Activated CD4-positive, alpha-beta T cell treated with anti-CD3 and anti-CD28 coated beads for 48 hours (primary cell): ENCODE data around the gene TMEM92.
A peak's percentile ranks its signal among the peaks of the same experiment; 100 is the strongest.
"Not testable (repeated sequence)": the region's sequence is repeated elsewhere in the genome, so short reads cannot be mapped to it uniquely, and the experiment has no call there.

Source experiments
- DNase-seq: peaks from one replicate; pipeline ENCODE4 v3.0.0-alpha.2; 2020

TMEM92 gene

GRCh38 chr17:50276588-50277356 lies 2.5 kb downstream of the TMEM92 start:
- no peak for DNase-seq

- DNase-seq: no peak
Measured at GRCh38 chr17:50277357-50277754, 3.1 kb downstream of the TMEM92 start.

DNA sequence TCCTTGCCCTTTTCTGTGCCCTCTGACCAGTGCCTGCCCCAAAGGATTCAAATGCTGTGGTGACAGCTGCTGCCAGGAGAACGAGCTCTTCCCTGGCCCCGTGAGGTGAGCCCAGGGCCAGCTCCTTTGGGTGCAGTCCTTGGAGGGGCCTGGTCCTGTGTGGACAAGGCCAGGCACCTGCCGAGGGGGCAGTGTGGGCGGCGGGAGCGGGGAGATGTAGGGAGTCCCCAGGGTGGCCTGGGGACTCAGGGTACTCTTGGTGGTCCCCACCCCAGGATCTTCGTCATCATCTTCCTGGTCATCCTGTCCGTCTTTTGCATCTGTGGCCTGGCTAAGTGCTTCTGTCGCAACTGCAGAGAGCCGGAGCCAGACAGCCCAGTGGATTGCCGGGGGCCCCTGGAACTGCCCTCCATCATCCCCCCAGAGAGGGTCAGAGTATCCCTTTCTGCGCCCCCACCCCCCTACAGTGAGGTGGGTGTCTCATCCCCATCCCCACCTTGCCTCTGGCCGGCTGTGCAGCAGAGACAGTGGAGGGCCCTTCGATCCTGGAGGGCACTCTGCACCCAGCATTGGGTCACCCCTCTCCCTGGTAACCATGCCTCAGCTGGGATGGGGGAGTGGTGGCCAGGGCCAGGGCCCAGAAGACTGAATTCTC lies 4.4 kb downstream of the TMEM92 start:
- DNase-seq: no peak

DNA sequence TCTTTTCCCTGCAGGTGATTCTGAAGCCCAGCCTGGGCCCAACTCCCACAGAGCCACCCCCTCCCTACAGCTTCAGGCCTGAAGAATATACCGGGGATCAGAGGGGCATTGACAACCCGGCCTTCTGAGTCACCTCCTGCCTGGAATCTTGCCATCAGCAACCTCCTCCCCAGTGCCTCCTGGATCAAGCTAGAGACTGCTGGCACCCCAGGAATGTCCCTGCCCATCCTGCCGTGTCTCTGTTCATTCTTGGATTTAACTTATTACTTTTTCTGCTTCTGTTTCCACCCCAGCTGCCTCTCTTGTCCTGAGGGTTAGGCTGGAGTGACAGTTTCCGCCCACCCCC lies 4.9 kb downstream of the TMEM92 start:
- DNase-seq: no peak

DNA sequence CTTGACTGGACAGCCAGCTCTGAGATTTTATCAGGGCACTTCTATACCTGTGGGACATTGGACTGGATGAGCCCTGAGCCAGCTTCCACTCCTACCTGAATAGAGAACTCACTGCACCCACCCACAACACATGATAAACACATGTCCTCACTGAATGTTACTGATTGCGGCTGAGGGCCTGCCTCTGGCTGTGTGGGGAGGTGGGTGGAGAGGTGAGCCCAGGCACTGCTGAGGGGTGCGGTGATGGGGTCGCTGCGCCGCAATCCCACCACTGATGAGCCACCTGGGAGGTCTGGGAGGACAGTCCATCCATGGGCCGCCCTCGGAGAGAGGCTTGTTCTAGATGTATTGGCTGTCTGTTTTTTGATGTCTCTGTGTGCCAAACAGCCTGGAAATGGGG lies 5.4 kb downstream of the TMEM92 start:
- DNase-seq: no peak

GRCh38 chr17:50280068-50280467 lies 5.8 kb downstream of the TMEM92 start:
- no peak for DNase-seq

DNA sequence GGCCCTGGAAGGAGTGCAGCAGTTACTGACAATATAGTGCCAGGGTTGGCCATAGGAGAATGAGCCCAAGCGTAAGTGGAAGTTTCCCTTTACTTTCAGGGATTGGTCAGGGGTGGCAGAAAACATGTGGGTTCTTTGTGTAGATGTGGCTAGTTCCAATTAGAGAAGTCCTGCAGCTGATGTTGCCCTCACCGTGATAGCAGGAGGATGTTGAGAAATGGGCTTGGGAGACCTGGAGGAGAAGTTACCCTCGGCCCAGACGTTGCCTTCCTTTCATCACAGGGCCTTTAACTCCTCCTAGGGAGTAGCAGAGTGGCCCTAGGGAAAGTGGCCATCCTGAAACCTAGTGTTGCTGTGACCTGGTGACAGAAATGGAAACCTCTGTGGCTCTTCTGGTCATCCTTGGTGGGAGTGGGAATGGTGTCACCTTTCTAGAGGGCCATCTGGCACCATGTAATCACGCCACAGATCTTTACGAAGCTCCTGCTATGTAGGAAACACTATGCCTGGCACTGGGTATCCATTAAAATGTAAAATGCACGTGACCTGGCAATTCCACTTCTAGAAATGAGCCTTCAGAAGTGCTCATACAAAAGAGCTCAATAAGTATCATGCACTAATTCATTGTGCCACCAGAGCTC lies 6.7 kb downstream of the TMEM92 start:
- no peak for DNase-seq

DNA sequence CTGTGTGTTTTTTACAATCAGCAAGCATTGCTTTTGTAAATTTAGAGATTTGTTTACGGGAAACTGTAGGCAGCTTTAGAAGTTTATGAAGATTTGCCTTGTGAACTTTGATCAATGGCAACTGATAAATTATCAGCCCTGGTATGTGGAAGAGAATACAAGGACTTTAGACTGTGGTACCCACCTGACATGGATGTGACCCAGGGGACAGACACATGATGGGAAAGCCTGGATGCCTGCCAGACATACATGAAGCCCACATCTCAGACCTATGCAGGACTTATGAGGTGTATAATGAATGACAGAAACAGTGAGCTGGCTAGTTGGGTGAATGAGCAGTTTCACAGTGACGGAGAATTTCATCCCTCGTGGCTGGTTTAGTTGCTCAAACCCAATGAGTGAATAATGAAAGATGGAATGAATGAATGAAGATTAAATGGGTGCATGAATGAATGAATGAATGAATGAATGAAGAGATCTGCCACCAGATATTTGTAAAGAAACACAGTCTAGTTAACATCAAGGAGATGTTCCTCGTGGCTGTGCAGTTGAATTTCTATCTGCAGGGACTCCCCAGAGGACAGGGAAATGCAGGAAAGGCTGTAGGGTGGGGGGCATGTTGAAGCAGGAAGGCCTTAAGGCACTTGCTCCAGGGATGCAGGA lies 7.6 kb downstream of the TMEM92 start:
- no peak for DNase-seq

DNA sequence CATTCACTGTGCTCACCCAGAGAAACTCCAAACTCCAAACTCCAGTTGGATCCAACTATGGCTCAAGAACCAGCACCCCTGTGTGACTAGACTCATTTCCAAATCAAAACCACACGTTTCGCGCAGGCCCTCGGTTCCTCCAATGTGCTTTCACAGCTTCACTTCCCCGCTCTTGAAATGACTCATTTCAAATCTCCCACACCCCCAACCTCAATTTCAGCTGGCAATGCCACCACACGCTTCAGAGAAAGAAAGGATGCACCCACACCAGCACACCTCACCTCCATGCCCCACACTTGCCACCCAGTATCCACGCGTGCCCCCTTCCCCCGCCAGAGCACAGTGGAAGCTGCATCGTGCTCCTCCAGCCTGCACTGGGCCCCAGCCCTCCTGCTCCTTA lies 9.0 kb downstream of the TMEM92 start:
- peak; percentile 65 for DNase-seq

- DNase-seq: no peak
Measured at GRCh38 chr17:50283714-50284113, 9.4 kb downstream of the TMEM92 start.

DNA sequence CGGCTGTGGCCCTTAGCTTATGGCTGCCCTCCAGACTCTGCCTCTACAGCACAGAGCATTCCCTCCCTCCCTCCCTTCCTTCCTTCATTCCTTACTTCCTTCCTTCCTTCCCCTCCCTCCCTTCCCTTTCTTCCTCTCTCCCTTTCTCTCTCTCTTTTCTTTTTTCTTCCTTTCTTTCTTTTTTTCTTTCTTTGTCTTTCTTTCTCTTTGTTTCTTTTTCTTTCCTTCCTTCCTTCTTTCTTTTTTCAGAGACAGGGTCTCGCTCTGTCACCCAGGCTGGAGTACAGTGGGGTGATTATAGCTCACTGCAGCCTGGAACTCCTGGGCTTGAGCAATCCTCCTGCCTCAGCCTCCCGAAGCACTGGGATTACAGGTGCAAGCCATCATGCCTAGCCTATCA lies 11.7 kb downstream of the TMEM92 start:
- no peak for DNase-seq

- DNase-seq: not testable (repeated sequence)
Measured at GRCh38 chr17:50287302-50287701, 13.0 kb downstream of the TMEM92 start.

DNA sequence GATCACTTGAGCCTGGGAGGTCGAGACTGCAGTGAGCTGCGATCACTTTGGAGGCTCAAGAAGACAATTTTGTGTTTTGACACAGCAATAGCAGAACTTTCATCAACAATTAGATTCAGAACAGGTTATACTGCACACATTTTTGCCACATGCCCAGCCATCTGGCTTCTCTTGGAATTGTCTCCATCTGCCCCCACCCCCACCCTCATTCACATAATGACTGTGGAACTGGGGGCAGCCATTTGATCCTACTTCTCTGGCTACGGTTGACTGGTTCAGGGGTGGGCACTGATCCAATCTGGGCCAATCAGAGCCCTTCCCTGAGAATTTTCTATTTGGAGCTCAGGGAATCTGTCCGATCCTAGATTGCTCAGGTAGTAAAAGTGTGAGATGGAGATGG lies 14.0 kb downstream of the TMEM92 start:
- no peak for DNase-seq

- DNase-seq: no peak
Measured at GRCh38 chr17:50289278-50289677, 15.0 kb downstream of the TMEM92 start.

- DNase-seq: peak; percentile 34
Measured at GRCh38 chr17:50289991-50290702, 15.9 kb downstream of the TMEM92 start.

DNA sequence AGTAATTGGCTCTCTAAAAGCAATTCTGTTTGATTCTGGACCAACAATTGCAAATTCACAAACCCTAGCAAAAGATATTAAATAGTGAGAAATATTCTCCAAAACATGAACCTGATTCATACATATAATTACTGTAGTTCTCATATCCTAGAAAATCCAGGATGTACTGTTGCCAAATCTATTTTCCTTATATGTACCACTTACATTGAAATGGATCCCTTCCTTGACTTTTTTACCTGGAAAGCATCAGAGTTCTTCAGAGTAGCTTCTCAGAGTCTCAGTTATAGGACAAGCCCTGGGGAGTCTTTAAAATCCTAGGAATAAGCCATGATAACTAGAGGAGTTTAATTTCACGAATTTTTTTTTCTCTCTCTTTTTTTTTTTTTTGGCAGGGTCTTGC lies 16.7 kb downstream of the TMEM92 start:
- no peak for DNase-seq

- no peak for DNase-seq
Measured at GRCh38 chr17:50292465-50292864, 18.2 kb downstream of the TMEM92 start.

DNA sequence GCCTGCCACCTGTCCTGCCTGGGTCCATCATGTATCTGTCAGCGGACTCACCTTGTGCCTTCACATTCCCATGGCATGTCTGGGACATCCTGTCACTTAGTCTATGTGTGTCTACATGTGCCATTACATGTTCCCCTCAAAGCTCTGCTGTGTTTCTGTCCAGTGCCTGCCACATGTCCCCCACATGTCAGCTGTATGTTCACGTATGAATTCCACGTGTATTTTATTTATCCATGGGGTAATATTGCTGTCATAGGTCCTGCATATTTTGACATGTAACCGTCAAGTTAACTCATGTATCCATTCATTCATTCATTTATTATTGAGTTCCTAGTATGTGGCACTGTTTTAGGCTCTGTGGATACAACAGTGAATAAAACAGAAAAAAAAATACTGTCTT lies 20.8 kb downstream of the TMEM92 start:
- no peak for DNase-seq

DNA sequence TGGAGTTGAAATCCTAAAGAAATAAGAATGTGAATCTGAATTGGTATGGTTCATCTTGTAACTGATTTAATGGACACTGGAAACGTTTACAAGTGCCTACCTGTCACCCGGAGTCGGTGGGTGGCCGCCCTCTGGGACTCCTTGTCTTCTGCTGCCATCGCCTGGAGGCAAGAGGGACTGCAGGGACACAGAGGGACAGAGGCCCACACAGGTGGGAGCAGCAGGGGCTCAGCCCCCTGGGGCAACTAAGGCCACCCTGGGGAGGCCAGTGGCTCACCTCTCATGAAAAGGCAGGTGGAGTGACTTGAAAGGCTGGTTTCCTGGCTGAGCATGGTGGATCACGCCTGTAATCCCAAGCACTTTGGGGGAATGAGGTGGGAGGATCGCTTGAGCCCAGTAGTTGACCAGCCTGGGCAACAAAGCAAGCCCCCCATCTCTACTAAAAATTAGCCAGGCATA lies 23.2 kb downstream of the TMEM92 start:
- DNase-seq: peak; percentile 88

- DNase-seq: no peak
Measured at GRCh38 chr17:50298018-50298417, 23.8 kb downstream of the TMEM92 start.

DNA sequence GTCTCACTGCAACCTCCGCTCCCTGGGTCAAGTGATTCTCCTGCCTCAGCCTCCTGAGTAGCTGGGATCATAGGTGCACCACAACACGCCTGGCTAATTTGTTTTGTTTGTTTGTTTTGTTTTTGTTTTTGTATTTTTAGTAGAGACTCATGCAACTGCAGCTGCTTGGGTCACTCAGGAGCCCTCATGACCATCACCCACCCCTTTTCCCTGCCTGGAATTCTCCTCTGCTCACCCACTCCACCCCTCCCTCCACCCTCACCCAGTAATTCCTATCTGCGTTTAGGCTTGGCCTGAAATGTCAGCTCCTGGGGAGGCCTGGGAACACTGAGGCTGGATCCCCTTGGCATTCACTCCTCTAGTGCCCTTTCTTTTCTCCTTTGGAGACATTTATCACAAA lies 25.5 kb downstream of the TMEM92 start:
- no peak for DNase-seq

DNA sequence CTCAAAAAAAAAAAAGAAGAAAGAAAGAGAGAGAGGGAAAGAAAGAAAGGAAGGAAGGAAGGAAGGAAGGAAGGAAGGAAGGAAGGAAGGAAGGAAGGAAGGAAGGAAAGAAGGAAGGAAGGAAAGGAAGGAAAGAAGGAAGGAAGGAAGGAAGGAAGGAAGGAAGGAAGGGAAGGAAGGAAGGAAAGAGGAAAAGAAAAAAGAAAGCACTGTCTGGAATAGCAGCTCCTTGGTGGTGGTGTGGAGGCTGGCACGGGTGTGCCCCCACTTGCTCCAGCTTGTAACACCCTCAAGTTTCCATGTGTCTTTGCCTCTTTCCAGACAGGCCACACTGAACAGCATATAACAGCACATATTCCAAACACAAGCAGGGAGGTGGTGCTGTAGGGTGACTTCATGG lies 26.6 kb downstream of the TMEM92 start:
- DNase-seq: not testable (repeated sequence)
